ENCODE data around the gene NIPBL.

NIPBL gene

DNA sequence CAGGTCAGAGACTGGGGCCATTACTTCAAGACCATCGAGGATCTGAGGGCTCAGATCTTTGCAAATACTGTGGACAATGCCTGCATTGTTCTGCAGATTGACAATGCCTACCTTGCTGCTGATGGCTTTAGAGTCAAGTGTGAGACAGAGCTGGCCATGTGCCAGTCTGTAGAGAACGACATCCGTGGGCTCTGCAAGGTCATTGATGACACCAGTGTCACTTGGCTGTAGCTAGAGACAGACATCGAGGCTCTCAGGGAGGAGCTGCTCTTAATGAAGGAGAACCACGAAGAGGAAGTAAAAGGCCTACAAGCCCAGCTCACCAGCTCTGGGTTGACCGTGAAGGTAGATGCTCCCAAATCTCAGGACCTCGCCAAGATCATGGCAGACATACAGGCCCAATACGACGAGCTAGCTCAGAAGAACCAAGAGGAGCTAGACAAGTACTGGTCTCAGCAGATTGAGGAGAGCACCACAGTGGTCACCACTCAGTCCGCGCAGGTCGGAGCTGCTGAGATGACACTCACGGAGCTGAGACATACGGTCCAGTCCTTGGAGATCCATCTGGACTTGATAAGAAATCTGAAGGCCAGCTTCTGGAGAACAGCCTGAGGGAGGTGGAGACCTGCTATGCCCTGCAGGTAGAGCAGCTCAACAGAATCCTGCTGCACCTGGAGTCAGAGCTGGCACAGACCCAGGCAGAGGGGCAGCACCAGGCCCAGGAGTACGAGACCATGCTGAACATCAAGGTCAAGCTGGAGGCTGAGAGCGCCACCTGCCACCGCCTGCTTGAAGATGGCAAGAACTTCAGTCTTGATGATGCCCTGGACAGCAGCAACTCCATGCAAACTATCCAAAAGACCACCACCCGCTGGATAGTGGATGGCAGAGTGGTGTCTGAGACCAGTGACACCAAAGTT, 9.3 kb downstream of the NIPBL start:
- no peak for TF ChIP-seq CREB1 (IDR thresholded peaks at IDR 0.05; ENCODE audit: low read depth)
- TF ChIP-seq, protein P1, sequence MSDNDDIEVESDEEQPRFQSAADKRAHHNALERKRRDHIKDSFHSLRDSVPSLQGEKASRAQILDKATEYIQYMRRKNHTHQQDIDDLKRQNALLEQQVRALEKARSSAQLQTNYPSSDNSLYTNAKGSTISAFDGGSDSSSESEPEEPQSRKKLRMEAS (IDR thresholded peaks at IDR 0.05): no peak
- TF ChIP-seq CEBPB (IDR thresholded peaks at IDR 0.05): no peak

DNA sequence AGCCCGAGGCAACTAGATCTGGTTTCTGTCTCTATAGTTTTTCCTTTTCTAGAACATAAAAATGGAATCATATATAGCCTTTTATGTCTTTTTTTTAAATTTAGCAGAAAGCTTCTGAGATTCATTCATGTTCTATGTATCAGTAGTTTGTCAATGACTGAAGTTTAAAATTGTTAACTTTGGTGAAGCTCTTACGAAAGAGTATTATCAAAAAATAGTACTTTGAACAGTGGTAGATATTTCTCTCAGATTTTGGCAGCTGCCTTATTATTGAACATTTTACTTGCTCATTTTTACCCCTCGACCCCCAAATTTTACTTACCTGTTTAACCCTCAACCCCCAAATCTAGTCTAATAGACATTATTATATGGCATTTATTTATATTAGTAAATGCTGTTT, 10.2 kb downstream of the NIPBL start:
- TF ChIP-seq YY1 (IDR thresholded peaks at IDR 0.05; ENCODE audit: low read depth) (no peak), ZBTB7A (IDR thresholded peaks at IDR 0.05; ENCODE audit: low read depth) (no peak), EGR1 (IDR thresholded peaks at IDR 0.05) (no peak), EP300 (IDR thresholded peaks at IDR 0.05; ENCODE audit: borderline replicate concordance) (no peak), TAF1 (IDR thresholded peaks at IDR 0.05; ENCODE audit: low read depth) (no peak), NFIC (IDR thresholded peaks at IDR 0.05) (no peak), TEAD4 (IDR thresholded peaks at IDR 0.05) (no peak), FOXM1 (IDR thresholded peaks at IDR 0.05; ENCODE audit: borderline replicate concordance, low read depth) (no peak)
- TF ChIP-seq, protein P1 (IDR thresholded peaks at IDR 0.05): no peak
- TF ChIP-seq, protein P2, sequence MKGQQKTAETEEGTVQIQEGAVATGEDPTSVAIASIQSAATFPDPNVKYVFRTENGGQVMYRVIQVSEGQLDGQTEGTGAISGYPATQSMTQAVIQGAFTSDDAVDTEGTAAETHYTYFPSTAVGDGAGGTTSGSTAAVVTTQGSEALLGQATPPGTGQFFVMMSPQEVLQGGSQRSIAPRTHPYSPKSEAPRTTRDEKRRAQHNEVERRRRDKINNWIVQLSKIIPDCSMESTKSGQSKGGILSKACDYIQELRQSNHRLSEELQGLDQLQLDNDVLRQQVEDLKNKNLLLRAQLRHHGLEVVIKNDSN (IDR thresholded peaks at IDR 0.05): no peak

DNA sequence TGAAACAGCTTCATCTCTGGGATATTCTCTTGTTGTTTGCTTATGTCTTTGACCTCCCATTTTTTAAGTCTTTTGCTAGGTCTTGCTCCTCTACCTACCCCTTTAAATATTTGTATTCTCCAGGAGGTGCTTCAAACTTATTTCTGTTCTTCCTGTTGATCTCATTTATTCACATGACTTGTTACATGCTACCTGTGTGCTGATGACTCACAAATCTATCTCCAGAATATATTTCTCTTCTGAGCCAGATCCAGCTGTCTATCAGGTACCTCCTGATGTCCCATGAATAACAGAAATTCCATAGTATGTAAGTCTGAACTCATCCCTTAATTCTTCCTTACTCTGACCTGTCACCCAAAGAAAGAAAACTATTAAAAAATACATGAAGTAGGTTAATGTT, 11.0 kb downstream of the NIPBL start:
- TF ChIP-seq NFIC (IDR thresholded peaks at IDR 0.05) (no peak), TEAD4 (IDR thresholded peaks at IDR 0.05) (no peak), CEBPB (IDR thresholded peaks at IDR 0.05) (no peak), EGR1 (IDR thresholded peaks at IDR 0.05) (no peak)
- TF ChIP-seq, protein P1 (IDR thresholded peaks at IDR 0.05): no peak
- TF ChIP-seq, protein P2 (IDR thresholded peaks at IDR 0.05): no peak

DNA sequence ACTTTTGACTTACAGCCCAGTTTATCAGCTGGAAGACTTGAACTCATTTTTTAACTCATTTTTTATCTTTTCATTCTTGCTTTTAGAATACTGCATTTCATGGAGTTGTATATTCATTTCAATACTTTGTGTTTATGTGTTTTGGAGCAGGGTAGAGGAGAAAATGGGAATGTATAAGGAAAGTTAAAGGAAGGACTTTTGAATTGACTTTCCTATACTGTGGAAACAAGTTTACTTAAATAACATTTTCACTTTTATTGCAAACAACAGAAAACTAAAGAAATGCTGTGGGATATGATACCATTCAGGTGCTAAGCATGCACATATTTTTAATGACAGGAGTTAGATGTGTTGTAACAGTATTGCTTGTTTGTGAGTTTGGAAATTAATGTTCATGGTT, 11.7 kb downstream of the NIPBL start:
- TF ChIP-seq, protein P2 (IDR thresholded peaks at IDR 0.05): no peak
- TF ChIP-seq CREB1 (IDR thresholded peaks at IDR 0.05; ENCODE audit: low read depth) (no peak), TCF12 (IDR thresholded peaks at IDR 0.05; ENCODE audit: low read depth) (no peak), ZBTB7A (IDR thresholded peaks at IDR 0.05; ENCODE audit: low read depth) (no peak), CEBPB (IDR thresholded peaks at IDR 0.05) (no peak), NFIC (IDR thresholded peaks at IDR 0.05) (no peak)

DNA sequence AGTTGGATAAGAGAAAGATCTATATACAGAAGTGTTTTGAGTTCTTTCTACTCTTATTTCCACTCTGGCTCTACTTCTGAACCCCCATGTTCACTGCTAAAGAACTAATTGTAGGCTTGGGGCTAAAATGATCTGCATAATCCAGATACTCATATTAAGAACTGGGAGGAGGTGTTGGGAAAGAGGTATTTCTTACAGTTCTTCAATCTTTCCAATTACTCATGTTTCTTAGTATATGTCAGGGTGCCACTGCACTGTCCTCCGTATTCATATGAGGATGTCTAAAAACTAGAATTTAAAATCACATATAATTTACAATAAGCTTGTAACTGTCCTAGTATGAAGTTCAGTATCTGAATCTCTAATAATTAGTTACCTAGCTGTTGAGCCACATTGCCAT, 12.7 kb downstream of the NIPBL start:
- TF ChIP-seq CEBPB (IDR thresholded peaks at IDR 0.05) (no peak), EP300 (IDR thresholded peaks at IDR 0.05; ENCODE audit: borderline replicate concordance) (no peak), FOXM1 (IDR thresholded peaks at IDR 0.05; ENCODE audit: borderline replicate concordance, low read depth) (no peak), NFIC (IDR thresholded peaks at IDR 0.05) (no peak), TCF12 (IDR thresholded peaks at IDR 0.05; ENCODE audit: low read depth) (no peak), EGR1 (IDR thresholded peaks at IDR 0.05) (no peak), CREB1 (IDR thresholded peaks at IDR 0.05; ENCODE audit: low read depth) (no peak), TAF1 (IDR thresholded peaks at IDR 0.05; ENCODE audit: low read depth) (no peak), YY1 (IDR thresholded peaks at IDR 0.05; ENCODE audit: low read depth) (no peak), ZBTB7A (IDR thresholded peaks at IDR 0.05; ENCODE audit: low read depth) (no peak), RAD21 (IDR thresholded peaks at IDR 0.05; ENCODE audit: low read depth) (no peak), TEAD4 (IDR thresholded peaks at IDR 0.05) (no peak)
- TF ChIP-seq, protein P2 (IDR thresholded peaks at IDR 0.05): no peak
- TF ChIP-seq, protein P3, sequence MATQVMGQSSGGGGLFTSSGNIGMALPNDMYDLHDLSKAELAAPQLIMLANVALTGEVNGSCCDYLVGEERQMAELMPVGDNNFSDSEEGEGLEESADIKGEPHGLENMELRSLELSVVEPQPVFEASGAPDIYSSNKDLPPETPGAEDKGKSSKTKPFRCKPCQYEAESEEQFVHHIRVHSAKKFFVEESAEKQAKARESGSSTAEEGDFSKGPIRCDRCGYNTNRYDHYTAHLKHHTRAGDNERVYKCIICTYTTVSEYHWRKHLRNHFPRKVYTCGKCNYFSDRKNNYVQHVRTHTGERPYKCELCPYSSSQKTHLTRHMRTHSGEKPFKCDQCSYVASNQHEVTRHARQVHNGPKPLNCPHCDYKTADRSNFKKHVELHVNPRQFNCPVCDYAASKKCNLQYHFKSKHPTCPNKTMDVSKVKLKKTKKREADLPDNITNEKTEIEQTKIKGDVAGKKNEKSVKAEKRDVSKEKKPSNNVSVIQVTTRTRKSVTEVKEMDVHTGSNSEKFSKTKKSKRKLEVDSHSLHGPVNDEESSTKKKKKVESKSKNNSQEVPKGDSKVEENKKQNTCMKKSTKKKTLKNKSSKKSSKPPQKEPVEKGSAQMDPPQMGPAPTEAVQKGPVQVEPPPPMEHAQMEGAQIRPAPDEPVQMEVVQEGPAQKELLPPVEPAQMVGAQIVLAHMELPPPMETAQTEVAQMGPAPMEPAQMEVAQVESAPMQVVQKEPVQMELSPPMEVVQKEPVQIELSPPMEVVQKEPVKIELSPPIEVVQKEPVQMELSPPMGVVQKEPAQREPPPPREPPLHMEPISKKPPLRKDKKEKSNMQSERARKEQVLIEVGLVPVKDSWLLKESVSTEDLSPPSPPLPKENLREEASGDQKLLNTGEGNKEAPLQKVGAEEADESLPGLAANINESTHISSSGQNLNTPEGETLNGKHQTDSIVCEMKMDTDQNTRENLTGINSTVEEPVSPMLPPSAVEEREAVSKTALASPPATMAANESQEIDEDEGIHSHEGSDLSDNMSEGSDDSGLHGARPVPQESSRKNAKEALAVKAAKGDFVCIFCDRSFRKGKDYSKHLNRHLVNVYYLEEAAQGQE (IDR thresholded peaks at IDR 0.05; ENCODE audit: low read depth): no peak
- TF ChIP-seq, protein P1 (IDR thresholded peaks at IDR 0.05): no peak

DNA sequence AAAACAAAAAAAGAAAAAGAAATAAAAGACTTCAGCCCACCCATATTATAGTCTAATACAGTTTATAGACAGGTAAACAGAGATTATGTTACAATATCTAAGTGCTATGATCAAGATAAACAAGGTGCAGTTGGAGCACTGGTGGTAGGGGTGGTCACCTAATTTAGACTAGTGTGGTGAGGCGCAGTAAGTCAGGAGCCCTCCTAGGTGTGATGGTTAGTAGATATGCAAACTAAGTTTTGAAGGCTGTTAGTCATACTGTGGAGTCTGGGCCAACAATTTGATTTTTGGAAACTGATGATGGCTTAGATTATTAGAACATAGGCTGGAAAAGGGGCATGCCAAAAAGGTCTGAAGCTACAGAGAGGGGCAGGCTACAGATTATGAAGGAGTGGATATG, 14.7 kb downstream of the NIPBL start:
- TF ChIP-seq NFIC (IDR thresholded peaks at IDR 0.05) (no peak), ZBTB7A (IDR thresholded peaks at IDR 0.05; ENCODE audit: low read depth) (no peak), TAF1 (IDR thresholded peaks at IDR 0.05; ENCODE audit: low read depth) (no peak), RAD21 (IDR thresholded peaks at IDR 0.05; ENCODE audit: low read depth) (no peak), CREB1 (IDR thresholded peaks at IDR 0.05; ENCODE audit: low read depth) (no peak), CEBPB (IDR thresholded peaks at IDR 0.05) (no peak), EP300 (IDR thresholded peaks at IDR 0.05; ENCODE audit: borderline replicate concordance) (no peak), YY1 (IDR thresholded peaks at IDR 0.05; ENCODE audit: low read depth) (no peak), EGR1 (IDR thresholded peaks at IDR 0.05) (no peak), FOXM1 (IDR thresholded peaks at IDR 0.05; ENCODE audit: borderline replicate concordance, low read depth) (no peak), TEAD4 (IDR thresholded peaks at IDR 0.05) (no peak), TCF12 (IDR thresholded peaks at IDR 0.05; ENCODE audit: low read depth) (no peak)
- TF ChIP-seq, protein P3 (IDR thresholded peaks at IDR 0.05; ENCODE audit: low read depth): no peak
- TF ChIP-seq, protein P2 (IDR thresholded peaks at IDR 0.05): no peak
- TF ChIP-seq, protein P1 (IDR thresholded peaks at IDR 0.05): no peak
